ENCODE data around the gene CATSPER4. TPM values are rescaled to one million over a fixed set of nuclear protein-coding genes. Genes with fewer than 3 reads are reported as not detected.

The CATSPER4 gene
- total RNA-seq, 1 experiment from 2014 or later: 0.35 TPM

- H3K4me1 Mint-ChIP-seq: peaks cover 56% of the 10 kb centered on the region
- peak; percentile 64 for DNase-seq (ENCODE audit: low spot score)
- TF ChIP-seq, protein P1, sequence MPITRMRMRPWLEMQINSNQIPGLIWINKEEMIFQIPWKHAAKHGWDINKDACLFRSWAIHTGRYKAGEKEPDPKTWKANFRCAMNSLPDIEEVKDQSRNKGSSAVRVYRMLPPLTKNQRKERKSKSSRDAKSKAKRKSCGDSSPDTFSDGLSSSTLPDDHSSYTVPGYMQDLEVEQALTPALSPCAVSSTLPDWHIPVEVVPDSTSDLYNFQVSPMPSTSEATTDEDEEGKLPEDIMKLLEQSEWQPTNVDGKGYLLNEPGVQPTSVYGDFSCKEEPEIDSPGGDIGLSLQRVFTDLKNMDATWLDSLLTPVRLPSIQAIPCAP (CRISPR knock-in tag; IDR thresholded peaks at IDR 0.05): peak; percentile 91
- TF ChIP-seq, protein P2, sequence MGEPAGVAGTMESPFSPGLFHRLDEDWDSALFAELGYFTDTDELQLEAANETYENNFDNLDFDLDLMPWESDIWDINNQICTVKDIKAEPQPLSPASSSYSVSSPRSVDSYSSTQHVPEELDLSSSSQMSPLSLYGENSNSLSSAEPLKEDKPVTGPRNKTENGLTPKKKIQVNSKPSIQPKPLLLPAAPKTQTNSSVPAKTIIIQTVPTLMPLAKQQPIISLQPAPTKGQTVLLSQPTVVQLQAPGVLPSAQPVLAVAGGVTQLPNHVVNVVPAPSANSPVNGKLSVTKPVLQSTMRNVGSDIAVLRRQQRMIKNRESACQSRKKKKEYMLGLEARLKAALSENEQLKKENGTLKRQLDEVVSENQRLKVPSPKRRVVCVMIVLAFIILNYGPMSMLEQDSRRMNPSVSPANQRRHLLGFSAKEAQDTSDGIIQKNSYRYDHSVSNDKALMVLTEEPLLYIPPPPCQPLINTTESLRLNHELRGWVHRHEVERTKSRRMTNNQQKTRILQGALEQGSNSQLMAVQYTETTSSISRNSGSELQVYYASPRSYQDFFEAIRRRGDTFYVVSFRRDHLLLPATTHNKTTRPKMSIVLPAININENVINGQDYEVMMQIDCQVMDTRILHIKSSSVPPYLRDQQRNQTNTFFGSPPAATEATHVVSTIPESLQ (CRISPR knock-in tag; IDR thresholded peaks at IDR 0.05): no peak
- peak; percentile 75 for TF ChIP-seq USF1 (CRISPR knock-in tag; IDR thresholded peaks at IDR 0.05)
- TF ChIP-seq STAT6 (CRISPR knock-in tag; conservative IDR thresholded peaks at IDR 0.05; ENCODE audit: low read depth): no peak
- no peak for TF ChIP-seq FOXJ3 (CRISPR knock-in tag; IDR thresholded peaks at IDR 0.05; ENCODE audit: borderline replicate concordance)
- peak; percentile 57; the same call in 1 of the 2 replicates for TF ChIP-seq ESRRA (CRISPR knock-in tag; IDR thresholded peaks at IDR 0.05; ENCODE audit: borderline replicate concordance)
- 0 out of 2 replicates have a peak, but pooled peaks have one; percentile 71 for TF ChIP-seq KAT7 (CRISPR knock-in tag; IDR thresholded peaks at IDR 0.05; ENCODE audit: borderline replicate concordance)
- peak; percentile 87; the same call in 1 of the 2 replicates for TF ChIP-seq NFE2L1 (CRISPR knock-in tag; IDR thresholded peaks at IDR 0.05)
- TF ChIP-seq, protein P3, sequence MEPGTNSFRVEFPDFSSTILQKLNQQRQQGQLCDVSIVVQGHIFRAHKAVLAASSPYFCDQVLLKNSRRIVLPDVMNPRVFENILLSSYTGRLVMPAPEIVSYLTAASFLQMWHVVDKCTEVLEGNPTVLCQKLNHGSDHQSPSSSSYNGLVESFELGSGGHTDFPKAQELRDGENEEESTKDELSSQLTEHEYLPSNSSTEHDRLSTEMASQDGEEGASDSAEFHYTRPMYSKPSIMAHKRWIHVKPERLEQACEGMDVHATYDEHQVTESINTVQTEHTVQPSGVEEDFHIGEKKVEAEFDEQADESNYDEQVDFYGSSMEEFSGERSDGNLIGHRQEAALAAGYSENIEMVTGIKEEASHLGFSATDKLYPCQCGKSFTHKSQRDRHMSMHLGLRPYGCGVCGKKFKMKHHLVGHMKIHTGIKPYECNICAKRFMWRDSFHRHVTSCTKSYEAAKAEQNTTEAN (CRISPR knock-in tag; IDR thresholded peaks at IDR 0.05): 0 out of 2 replicates have a peak, but pooled peaks have one; percentile 67
- no peak for TF ChIP-seq ZNF512 (CRISPR knock-in tag; IDR thresholded peaks at IDR 0.05; ENCODE audit: borderline replicate concordance)
- TF ChIP-seq RORB (CRISPR knock-in tag; IDR thresholded peaks at IDR 0.05): no peak
- TF ChIP-seq NFYB (CRISPR knock-in tag; conservative IDR thresholded peaks at IDR 0.05; ENCODE audit: low read depth): 0 out of 2 replicates have a peak, but pooled peaks have one; percentile 30
- TF ChIP-seq SOX15 (CRISPR knock-in tag; IDR thresholded peaks at IDR 0.05): no peak
- TF ChIP-seq ZBTB21 (CRISPR knock-in tag; IDR thresholded peaks at IDR 0.05; ENCODE audit: borderline replicate concordance): peak; percentile 75; the same call in 1 of the 2 replicates
- TF ChIP-seq IRF2 (CRISPR knock-in tag; IDR thresholded peaks at IDR 0.05; ENCODE audit: borderline replicate concordance, low read depth): no peak
- no peak for TF ChIP-seq ZNF532 (CRISPR knock-in tag; IDR thresholded peaks at IDR 0.05; ENCODE audit: borderline replicate concordance)
- peak; percentile 60 for TF ChIP-seq NR2C2 (CRISPR knock-in tag; IDR thresholded peaks at IDR 0.05)
- TF ChIP-seq SMAD4 (CRISPR knock-in tag; IDR thresholded peaks at IDR 0.05): no peak
- TF ChIP-seq CTCF (IDR thresholded peaks at IDR 0.05): no peak
- TF ChIP-seq TP53 (CRISPR knock-in tag; IDR thresholded peaks at IDR 0.05): no peak
Observed at GRCh38 chr1:26161415-26162219, 28.8 kb upstream of the CATSPER4 start.

More at GRCh38 chr1:26161415-26162219, 28.8 kb upstream of the CATSPER4 start:
- Mint-ChIP-seq H3K4me3 (peak overlapping the region; percentile 74), H3K27ac (no peak overlapping the region), H3K27me3 (ENCODE audit: low read depth) (peaks cover 92% of the 10 kb centered on the region), H3K9me3 (no peaks in the 10 kb centered on the region), H3K36me3 (no peaks in the 10 kb centered on the region)
- ChIA-PET POLR2A (no interaction called here), CTCF (interaction anchor here (0.7 to 2.0 kb wide), 9 partner anchors 8 to 235 kb away, joined by 3 to 11 read pairs (median 4); partner anchors contain the start of genes CATSPER4 and ZNF593)
- peak; percentile 4; the same call in 1 of the 2 replicates for ATAC-seq
